Occipital lobe (tissue), 2 donors: Measurements from ENCODE around the gene CD58. TPM values are rescaled to one million over a fixed set of nuclear protein-coding genes. Genes with fewer than 3 reads are reported as not detected.
"Not testable (repeated sequence)": the region's sequence is repeated elsewhere in the genome, so short reads cannot be mapped to it uniquely, and the experiment has no call there.

Source experiments
- DNase-seq: peaks from one replicate; lab custom pipeline; 2025; lab: John Stamatoyannopoulos, UW
- total RNA-seq: library from RNA; depleted of rRNA; stranded (reverse); fragments of >200 nt; gene quantifications from one replicate; pipeline ENCODE4 v1.2.3, GENCODE V29; 2014

The CD58 gene
- total RNA-seq, 1 donor from 2014 or later, result 7.3 TPM

DNA sequence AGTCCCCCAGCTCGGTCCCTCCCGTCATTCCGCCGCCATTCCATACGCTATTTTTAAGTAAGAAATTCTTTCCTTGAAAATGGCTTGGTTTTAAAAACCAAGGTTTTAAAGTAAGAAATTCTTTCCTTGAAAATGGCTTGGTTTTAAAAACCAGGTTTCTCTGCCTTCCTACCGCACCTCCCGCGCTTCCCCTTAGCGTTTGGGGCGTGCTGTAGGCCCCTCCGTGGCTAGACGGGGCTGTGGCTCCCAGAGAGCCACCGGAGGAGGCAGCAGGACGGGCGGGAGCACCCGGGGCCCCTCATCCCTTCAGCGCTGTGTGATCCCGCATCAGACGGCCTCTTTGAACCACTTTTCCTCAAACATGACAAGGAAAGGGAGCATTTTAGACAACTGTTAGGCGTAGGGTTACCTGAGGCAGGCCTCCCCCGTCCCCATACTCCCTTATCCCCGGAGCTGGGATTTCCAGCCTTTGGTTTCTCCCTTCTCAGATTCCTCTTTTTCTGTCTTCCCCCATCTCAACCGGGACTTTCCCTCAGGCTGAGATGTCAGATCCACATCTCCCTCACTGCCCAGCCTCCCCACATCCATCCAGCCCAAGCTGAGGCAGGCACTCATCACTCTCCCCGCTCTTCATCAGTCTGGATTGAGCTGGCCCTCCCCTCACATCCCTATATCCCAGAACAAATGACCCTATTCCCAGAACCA lies 541 bp upstream of the CD58 start:
- no peak for DNase-seq

DNA sequence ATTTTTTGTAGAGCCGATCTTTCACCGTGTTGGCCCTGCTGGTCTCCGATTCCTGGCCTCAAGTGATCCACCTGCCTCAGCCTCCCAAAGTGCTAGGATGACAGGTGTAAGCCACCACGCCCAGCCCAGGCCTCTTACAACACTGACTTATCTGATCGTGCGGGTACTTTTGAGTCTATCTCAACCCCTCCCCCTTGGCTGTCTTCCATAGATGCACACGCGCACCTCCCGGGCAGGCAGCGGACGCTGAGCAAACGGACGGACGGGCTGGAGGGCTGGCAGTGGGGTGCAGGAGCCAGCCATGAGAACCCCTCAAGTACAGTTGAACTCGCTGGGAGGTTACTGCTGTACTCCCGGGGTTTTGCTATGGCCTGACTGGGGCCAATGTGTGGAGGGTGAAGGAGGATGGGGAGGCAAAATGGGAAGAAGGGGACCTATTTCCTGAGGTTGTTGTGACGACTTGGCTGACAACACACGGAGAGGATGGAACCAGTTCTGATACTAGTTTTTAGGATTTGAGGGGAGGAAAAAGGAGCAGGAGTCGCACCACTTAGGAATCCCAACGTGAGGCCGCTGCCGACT lies 959 bp downstream of the CD58 start:
- no peak for DNase-seq

DNA sequence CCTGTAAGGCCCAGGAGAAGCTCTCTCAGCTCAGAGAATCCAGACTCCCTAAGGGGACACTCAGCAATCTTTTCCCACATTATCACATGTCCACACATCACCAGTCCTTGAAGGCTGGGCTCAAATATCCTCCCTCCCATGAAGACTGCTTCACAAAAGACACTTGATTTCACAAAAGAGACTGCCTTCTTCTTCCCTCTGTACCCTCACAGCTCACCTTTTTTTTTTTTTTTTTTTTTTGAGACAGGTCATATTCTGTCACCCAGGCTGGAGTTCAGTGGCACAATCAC lies 1.5 kb downstream of the CD58 start:
- no peak for DNase-seq

DNA sequence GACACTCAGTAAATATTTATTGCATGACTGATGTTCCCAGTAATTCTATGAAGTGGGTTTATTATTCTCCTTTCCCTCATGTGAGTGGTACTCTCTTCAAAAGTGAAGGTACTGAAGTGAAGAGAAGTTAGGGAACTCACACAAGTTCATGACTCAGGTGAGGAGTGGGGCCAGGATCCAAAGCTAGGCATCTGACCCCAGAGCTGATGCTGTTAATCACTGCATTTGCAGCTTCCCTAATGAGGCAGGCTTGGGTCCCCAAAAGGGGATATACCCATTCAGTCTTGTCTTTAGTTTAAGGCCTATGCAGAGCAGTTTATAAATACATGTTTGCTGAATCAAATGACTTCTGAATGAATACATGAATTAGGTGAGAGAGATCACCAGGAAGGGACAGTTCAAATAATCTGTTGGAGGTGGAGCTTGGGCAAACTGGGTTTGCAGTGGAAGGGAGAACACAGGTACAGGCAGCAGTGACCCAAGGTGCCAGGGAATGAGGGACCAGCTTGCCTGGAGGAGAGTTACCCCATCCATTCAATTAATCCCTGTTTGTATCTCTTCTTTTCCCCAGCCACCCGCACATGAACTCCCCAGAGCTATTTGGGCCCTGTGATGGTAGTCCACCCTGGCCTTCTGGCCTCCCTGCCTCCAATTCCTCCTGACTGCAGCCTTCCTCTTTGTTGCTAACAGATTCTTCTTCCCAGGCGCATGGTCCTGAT lies 2.0 kb downstream of the CD58 start:
- DNase-seq, result no peak

DNA sequence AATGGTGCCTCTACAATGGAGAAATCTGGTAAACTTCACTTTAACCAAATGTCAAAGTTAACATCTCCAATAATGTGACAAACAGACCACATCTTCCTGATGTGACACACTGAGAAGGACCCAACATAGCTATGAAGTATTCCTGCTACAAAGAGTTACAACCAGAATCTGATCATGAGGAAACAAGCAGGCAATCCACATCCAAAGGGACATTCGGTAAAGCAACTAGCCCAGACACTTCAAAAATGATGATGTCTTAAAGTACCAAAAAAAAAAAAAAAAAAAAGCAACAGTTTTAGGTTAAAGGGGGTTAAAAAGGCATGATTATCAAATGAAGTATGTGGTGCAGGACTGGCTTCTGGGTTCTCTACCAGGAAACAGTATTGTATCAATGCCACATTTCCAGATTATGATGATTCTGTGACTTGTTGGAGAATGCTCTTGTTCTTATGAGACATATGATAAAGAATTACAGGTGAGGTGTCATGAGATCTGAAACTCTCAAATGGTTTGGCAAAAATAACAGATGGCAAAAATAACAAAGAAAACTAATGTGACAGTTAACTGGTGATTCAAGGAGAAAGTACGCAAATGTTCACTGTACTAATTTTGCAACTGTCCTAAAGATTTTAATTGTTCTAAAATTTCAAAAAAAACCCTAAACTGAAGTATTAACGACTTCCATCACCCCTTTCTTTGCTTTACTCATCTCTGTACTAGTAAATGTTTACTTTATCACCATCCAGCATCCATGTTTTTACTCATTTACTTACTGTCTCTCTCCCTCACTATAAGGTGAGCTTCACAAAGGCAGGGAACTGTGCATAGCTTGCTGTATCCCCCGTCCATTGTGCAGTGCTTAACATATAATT lies 2.8 kb downstream of the CD58 start:
- DNase-seq, result no peak

DNA sequence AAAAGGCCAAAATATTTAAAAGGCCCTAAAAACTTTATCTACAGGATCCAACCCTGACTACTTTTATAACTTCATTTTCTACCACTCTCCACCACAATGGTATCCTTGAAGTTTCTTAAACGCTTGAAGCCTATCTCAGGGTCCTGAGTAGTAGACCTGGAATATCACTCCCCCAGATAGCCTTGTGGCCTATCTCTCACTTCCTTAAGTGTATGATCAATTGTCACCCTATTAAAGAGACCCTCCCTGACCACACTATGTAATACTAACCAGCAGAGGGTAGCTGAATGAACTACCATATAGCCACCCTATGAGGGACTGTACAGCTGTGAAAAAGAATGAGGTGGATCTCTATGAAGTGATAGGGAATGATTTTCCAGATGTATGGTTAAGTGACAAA lies 5.6 kb downstream of the CD58 start:
- no peak for DNase-seq

DNA sequence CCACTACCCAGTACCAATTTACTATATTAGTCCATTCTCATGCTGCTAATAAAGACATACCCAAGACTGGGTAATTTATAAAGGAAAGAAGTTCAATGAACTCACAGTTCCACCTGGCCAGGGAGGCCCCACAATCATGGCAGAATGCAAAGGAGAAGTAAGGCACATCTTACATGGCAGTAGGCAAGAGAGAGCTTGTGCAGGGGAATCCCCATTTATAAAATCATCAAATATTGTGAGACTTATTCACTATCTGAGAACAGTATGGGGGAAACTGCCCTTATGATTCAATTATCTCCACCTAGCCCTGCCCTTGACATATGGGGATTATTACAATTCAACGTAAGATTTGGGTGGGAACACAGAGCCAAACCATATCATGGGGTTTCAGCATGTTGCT lies 6.4 kb downstream of the CD58 start:
- no peak for DNase-seq

DNA sequence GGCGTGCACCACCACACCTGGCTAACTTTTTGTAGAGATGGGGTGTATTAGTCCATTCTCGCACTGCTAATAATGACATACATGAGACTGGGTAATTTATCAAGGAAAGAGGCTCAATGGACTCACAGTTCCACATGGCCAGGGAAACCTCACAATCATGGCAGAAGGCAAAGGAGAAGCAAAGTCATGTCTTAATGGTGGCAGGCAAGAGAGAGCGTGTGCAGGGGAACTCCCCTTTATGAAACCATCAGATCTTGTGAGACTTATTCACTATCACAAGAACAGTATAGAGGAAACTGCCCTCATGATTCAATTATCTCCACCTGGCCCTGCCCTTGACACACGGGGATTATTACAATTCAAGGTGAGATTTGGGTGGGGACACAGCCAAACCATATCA lies 8.4 kb downstream of the CD58 start:
- not testable (repeated sequence) for DNase-seq

DNA sequence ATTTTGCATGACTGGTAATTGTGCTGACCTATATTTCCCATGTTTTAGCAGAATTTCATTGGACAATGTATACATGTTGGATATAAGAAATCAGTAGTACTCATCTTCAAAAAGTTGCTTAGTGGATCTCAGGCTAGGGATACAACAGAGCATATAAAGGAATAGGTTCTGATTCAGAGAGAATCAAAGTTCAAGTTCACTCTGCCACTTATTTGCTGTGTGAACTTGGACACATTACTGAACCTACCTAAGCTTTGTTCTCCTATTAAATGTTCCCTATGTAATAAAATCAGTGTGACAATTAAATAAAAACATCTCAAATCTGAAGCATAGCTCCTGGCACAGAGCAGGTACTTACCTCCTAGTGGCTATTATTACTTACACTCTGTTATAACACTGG lies 9.3 kb downstream of the CD58 start:
- DNase-seq, result no peak

DNA sequence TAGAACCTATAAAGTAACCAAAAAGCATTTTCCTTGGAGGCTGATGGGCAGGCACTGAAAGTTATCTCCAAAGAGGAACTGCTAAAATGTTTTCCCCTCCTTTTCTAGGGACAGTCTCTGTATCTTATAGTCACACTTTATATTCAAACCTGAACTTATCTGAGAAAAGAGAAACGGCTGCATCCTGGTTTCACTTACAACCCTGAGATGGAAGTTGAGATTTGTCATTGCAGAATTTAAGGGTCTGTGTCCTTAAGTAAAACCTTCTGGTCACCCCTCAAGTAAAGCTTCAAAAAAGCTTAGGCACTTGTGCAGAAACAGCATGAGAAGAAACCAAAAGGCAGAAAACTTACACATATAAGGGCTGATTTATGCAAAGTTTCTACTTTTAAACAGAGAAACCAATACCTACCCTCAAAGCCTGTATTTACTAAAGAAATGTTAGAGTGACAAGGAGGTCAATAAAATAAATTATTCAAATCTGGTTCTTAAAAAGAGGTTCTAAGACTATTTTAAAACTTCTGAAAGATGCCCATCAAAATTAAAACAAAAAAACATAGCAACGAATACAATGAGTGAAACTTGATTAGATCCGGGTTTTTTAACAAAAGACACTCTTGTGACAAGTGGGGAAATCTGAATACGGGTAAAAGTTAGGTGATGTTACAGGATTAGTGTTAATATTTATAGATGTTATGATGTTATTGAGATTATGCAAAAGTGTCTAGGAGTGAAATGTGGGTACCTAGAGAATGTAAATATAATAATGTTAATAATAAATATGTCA lies 9.9 kb downstream of the CD58 start:
- DNase-seq, result no peak

DNA sequence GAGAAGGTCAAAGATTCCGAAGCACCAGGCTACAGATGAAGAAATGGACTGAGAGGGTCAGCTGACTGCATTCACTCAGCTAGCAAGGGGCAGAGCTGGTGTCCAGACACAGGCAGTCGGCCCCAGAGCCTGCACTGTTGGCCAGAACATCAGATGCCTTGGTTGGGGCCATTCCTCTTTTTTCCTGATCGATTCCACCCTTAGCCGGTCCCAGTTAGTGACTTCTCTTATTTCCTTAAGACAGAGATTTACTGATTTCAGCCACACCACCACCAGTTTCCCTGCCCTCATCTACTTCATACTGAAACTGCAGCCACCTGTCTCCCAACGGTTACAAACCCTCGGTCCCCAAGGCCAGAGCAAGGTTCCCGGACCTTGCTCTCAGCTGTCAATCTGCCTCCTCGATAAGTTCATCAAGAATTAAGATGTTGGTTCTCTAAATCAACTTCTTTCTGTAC lies 11.5 kb downstream of the CD58 start:
- DNase-seq, result no peak

DNA sequence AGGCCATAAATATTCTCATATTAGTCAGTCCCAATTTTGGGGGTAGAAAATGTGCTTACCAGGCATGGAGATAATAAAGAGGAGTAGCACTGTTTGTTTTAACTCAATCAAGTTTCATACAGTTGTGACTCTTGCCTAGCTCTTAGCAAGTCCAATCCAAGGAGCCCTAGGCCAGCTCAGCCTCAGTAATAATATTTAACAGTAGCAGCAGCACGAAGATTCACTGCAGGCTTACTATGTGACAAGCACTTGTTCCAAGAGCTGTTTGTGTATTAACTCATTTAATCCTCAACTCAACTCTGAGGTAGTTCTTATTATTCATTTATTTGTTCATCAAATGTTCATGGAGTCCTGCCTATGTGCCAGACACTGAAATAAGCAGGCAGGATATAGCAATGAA lies 12.3 kb downstream of the CD58 start:
- no peak for DNase-seq

DNA sequence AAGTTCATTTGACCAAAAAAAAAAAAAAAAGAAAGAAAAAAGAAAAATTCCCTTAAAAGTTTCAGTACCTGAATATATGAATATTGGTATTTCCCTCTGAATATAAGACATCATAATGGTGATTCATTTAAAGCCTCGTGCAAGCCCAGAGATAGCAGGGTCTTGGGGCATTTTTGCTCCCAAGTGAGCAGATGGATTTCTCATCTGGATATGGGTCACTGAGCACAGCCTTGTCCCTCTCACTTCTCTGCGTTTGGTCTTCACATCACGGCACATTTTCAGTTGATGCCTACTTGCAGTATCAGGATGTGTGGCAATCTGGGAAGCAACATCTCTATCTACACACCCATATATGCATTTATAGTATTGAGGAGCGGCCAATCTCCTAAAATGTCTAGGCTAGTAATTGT lies 12.7 kb downstream of the CD58 start:
- no peak for DNase-seq

DNA sequence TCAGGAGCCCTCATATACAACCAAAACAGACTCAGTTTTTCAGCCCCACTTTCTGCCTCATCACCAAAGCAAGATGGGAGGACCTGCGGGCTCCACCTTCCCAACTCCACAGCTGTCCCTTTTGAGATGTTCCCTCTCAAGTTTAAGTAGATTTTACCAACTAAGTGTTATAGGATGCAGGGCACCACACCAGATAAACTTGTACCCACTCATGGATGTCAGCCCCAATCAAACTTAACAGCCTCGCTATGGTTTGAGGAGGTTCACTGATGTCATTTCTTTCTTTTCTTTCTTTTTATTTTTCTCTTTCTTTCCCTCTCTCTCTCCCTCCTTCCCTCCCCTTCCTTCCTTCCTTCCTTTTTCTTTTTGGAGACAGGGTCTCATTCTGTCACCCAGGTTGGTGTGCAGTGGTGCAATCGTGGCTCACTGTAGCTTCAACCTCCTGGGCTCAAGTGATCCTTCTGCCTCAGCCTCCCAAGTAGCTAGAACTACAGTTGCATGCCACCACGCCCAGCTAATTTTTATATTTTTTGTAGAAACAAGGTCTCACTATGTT lies 13.4 kb downstream of the CD58 start:
- DNase-seq, result no peak

DNA sequence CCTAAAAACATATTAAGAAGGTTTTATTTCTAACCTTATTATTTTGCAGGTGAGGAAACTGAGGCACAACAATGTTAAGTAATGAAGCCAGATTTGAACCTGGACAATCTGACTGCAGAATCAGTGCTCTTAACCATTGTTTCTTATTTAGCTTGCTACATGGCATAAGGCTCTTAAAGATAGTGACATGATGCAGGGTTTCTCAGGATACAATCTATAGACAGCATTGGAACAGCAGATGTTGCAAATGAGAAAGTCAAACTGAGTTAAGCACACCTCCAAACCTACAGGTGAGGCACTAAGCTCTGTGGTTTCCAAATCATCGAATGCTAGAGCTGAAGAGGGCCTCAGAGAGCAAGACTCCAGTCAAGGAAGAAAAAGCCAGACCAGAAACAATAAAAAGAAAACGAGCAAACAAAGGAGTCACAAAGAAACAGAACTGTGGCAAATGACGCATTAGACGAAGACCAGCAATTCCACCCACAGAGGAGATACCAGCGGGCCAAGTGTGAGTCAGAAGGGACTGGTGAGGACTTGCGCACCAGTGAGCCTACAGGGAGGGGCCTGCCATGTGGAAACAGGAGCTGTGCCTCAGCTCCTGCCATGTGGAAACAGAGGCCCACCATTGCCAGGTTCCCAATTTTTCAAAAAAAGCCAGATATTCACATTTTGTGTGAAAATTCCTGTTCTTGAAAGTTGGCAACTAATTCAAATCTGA lies 14.4 kb downstream of the CD58 start:
- DNase-seq, result peak; percentile 9

DNA sequence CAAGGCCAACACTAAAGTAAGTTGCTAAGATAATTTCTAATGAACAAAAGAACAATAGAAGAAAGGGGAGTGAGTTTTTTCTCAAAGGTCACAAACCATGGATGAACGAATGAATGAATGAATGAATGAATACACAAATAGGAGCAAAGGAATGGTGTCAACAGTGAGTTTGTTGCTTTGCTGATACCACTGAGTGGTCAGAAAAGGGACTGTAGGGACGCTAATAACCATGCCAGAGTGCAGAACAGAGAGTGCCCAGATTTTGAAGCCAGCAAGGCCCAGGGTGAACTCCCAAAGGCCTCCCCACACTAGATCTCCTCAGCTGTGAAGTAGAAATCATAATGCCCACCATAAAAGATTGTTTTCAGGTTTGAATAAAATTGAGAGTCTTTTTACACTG lies 15.9 kb downstream of the CD58 start:
- no peak for DNase-seq

DNA sequence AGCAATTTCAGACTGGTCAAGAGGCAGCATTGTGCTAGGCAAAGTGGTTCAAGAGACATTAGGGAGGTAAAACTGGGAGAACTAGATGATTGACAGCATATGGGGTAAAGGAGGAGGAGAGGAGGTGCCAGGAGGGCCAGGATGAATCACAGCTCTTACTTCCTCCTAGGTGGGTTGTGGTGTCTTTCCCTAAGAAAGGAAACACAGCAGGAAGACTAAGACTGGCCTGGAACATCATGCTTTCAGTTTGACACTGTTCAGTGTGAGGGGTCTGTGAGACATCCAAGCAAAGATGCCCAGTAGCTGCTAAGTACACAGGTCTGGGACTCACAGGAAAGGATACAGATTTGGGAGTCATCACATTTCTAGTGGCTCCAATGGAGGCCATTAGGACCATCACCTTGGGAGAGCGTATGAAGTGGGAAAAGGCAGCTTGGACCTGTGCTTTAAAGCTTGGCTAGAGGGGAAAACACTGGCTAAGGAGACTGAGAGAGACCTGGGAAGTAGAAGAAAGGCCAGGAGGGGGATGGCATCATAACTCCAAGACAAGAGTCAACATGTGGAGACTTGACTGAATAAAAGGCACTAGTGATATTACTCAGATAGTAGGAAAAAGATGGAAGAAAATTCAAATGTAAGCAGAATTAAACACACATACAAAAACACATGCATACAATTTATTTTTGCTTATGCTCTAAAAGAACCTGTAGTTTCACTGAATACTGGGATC lies 17.3 kb downstream of the CD58 start:
- DNase-seq, result no peak

DNA sequence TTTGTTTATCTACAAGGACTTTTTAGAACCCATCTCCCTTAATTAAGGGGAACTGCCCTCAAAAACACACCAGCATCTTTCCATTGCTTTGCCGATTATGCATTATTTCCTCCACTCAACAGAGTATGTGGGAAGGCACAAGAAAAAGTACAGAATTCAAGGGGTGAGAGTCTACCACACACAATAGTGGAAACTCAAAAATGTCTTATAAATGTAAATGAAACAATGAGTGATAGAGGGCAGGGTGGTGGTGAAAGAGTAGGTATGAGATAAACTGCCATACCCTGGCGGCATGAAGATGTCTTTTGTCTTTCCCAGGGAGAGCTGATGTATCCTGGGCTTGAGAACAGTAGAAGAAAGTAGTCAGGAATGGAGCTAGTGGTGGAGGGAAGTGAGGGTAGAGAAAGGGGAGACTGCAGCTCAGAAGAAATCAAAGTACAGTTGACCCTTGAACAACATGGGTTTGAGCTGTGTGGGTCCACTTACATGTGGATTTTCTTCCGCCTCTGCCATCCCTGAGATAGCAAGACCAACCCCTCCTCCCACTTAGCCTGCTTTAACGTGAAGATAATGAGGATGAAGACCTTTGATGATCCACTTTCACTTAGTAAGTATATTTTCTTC lies 24.4 kb downstream of the CD58 start:
- DNase-seq, result no peak

DNA sequence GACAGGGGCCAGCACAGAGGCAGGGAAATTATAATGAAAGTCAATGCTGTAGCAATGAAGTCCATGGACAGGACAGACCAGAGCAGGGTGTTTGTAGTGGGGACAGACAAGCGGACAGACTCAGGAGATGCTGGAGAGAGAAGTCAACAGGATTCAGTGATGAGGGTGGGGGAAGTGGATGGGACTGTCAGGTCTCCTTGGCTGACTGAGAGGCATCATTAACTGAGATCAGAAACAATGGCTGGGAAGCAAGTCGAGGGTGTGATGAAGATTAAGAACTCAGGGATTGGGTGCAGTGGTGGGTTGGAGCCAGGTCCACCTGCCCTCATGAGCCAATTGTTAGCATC lies 25.5 kb downstream of the CD58 start:
- DNase-seq, result no peak
